ENCODE data around the gene TNFRSF12A. TPM values are rescaled to one million over a fixed set of nuclear protein-coding genes. Genes with fewer than 3 reads are reported as not detected.
A peak's percentile ranks its signal among the peaks of the same experiment; 100 is the strongest.

TNFRSF12A gene
- total RNA-seq, 1 experiment from 2014 or later, result 171 TPM

DNA sequence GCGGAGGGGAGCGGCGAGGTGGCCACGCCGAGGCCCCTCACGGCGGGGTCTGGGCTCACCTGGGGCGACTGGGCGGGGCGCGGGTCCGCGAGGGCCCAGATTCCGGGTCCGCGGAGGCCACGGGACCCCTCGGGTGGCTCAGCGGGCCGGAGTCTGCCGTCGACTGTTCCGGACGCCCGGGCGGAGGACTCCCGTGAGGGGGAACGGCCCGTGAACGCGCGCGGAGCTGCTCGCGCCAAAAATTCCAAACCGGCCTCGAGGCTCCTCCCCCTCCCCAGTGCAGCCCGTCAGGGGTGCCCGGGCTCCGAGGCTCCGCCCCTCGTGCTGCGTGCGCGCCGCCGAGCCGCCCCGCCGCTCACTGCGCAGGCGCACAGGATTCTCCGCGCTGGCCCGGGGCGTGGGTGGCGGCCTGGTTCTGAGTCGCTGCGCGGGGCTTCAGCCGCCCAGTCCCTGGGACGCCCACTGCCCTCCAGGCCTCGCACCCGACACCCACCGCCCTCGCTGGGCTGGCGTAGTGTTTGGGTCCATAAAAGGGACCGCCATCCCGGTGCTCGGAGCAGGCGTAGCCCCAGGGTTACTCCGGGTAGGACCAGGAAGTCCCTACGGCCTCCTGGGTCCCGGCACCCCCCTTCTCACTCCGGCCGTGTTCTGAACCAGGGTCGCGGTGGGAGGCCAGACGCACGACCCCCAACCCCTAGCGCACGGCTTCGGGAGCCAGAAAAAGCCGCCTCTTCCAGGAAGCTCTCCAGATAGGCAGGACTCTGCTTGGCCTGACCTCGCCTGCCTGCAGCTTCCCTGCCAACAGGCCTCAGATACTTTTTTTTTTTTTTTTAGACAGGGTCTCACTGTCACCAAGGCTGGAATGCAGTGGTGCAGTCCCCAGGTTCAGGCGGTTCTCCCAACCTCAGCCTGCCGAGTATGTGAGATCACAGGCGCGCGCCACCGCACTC, 39.7 kb upstream of the TNFRSF12A start, which contains the start of gene PKMYT1:
Gene PKMYT1 (minus strand): TSS at position 220 of the 950 bp plus-strand sequence. CDS start 789 bp downstream, outside the sequence.
- Histone ChIP-seq H3K27me3 (ENCODE audit: control insufficient read depth, insufficient read depth, low read length) (no peaks in the 10 kb centered on the region), H3K4me3 (ENCODE audit: insufficient read depth, low read depth, low read length) (peak within 1 kb of the TSS; percentile 94), H3K36me3 (replicated peaks; ENCODE audit: control insufficient read depth, insufficient read depth, low read length) (peaks cover 16% of the 10 kb centered on the region)
- DNase-seq, result peak; percentile 100

DNA sequence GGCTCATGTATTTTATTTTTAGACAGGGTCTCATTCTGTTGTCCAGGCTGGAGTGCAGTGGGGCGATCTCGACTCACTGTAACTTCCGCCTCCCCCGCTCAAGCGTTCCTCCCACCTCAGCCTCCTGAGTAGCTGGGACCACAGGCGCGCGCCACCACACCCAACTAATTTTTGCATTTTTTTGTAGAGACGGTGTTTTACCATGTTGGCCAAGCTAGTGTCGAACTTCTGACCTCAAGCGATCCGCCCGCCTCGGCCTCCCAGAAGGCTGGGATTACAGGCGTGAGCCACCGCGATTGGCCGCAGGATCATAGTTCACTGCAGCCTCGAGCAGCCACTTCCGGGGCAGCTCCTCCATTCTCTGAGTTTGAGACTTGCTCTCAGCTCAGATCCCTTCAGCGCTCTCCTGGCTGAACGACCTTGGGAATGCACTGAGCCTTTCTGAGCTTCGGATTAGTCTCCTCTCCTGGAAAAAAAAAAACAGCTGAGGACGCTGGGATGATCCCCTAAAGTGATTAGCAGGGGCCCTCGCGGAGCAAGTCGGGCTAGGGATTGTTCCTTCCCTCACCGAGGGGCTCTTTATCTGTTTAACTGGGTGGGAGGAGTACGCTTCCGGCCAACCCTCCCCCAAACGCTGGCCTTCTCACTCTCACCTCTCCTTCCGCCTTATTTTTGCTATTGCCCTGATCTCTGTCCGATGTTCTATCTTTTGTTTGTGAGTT, 38.8 kb upstream of the TNFRSF12A start:
- no peaks in the 10 kb centered on the region for H3K27me3 ChIP-seq (ENCODE audit: control insufficient read depth, insufficient read depth, low read length)
- peak; percentile 86 for DNase-seq
- H3K4me3 ChIP-seq (ENCODE audit: insufficient read depth, low read depth, low read length), result peak overlapping the region; percentile 94
- H3K36me3 ChIP-seq (replicated peaks; ENCODE audit: control insufficient read depth, insufficient read depth, low read length), result peaks cover 12% of the 10 kb centered on the region

DNA sequence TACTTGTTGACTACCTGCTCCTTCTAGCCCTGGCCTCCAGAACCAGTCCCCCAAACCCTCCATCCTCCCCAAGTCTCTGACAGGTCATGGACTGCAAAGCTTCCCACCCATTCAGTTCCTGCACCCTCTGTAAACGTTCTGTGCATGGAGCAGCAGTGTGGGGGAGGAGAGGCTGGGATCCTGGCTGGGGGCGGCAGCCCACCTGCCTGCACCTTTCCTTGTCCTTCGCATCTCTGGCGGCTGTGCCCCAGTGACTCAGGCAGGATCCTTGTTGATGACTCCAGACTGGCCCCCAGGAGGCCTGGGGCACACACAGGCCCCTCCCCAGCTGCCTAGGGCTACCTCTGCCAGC, 38.3 kb upstream of the TNFRSF12A start:
- DNase-seq, result peak; percentile 81
- no peaks in the 10 kb centered on the region for H3K27me3 ChIP-seq (ENCODE audit: control insufficient read depth, insufficient read depth, low read length)
- H3K36me3 ChIP-seq (replicated peaks; ENCODE audit: control insufficient read depth, insufficient read depth, low read length), result peaks cover 9% of the 10 kb centered on the region
- peak overlapping the region; percentile 4 for H3K4me3 ChIP-seq (ENCODE audit: insufficient read depth, low read depth, low read length)

DNA sequence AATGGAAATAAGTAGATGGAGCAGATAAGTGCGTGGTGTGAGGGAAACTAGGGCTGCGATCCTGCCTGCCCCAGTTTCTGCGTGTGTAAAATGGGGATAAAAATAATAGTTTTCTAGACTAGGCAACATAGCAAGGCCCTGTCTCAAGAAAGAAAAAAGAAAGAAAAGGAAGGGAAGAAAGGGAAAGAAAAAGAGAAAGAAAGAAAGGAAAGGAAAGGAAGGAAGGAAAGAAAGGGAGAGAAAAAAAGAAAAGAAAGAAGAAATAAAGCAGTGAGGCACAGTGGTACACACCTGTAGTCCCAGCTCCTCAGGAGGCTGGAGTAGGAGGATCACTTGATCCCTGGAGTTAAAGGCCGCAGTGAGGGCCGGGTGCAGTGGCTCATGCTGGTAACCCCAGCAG, 37.8 kb upstream of the TNFRSF12A start:
- Histone ChIP-seq H3K36me3 (replicated peaks; ENCODE audit: control insufficient read depth, insufficient read depth, low read length) (peaks cover 6% of the 10 kb centered on the region), H3K27me3 (ENCODE audit: control insufficient read depth, insufficient read depth, low read length) (no peaks in the 10 kb centered on the region), H3K4me3 (ENCODE audit: insufficient read depth, low read depth, low read length) (no peak overlapping the region)
- DNase-seq, result no peak

DNA sequence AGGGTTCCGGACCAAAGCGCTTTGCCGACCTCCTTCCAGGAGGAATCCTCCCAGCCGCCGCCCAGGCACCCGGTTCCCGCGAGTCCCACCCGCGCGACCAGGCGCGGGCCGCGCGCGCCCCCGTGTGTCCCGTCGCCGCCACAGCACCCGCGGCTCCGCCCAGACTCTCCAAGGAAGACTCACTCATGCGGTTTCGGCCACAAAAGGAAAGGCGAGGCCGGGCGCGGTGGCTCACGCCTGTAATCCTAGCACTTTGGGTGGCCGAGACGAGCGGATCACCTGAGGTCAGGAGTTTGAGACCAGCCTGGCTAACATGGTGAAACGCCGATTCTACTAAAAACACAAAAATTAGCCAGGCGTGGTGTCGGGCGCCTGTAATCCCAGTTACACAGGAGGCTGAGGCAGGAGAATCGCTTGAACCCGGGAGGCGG, 36.4 kb upstream of the TNFRSF12A start:
- Histone ChIP-seq H3K27me3 (ENCODE audit: control insufficient read depth, insufficient read depth, low read length) (no peaks in the 10 kb centered on the region), H3K36me3 (replicated peaks; ENCODE audit: control insufficient read depth, insufficient read depth, low read length) (peaks cover 1% of the 10 kb centered on the region; the same call in 1 of the 2 replicates), H3K4me3 (ENCODE audit: insufficient read depth, low read depth, low read length) (no peak overlapping the region)
- peak; percentile 98 for DNase-seq

DNA sequence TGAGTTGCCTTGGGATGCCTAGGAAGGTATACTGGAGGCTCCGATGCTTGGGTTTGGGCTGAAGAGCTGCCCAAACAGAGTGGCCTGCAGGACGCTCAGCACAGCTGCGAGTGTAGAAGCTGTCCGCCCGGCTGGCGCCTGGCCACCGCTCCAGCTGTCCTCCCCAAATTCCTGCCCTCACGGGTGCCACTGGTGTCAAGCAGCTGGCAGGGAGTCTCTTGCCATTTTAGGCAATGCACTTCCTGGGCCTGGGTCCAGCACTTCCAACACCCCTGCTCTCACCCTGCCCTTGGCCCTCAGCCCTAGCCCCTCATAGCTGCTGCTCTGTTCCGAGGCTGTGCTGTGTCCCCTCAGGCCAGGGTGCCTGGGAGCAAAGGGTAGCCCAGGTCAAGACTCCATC, 34.7 kb upstream of the TNFRSF12A start:
- no peaks in the 10 kb centered on the region; the same call in 1 of the 2 replicates for H3K27me3 ChIP-seq (ENCODE audit: control insufficient read depth, insufficient read depth, low read length)
- no peak overlapping the region for H3K4me3 ChIP-seq (ENCODE audit: insufficient read depth, low read depth, low read length)
- no peaks in the 10 kb centered on the region for H3K36me3 ChIP-seq (replicated peaks; ENCODE audit: control insufficient read depth, insufficient read depth, low read length)
- DNase-seq, result no peak

DNA sequence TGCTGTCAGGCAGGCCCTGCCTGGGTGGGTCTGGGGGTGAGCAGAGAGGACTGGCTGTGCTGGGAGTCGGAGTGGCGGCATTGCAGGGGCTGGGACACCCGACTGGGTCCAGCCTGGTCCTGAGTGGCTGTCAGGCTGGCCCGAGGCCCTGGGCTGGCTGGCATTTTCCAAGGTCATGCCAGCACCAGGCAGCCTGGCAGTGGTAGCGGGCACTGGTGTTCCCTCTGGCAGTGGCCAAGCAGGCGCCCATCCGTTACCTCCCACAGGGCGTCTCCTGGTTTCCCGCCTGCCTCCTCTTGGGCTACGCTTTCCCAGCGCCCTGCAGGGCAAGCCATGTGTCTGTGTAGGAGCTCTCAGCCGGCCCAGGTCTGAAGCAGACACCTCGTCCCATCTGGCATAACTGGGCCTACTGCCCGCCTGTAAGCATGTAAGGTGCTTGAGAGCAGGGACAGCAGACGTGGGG, 34.2 kb upstream of the TNFRSF12A start:
- no peaks in the 10 kb centered on the region; the same call in 1 of the 2 replicates for H3K27me3 ChIP-seq (ENCODE audit: control insufficient read depth, insufficient read depth, low read length)
- no peaks in the 10 kb centered on the region for H3K36me3 ChIP-seq (replicated peaks; ENCODE audit: control insufficient read depth, insufficient read depth, low read length)
- DNase-seq, result no peak
- H3K4me3 ChIP-seq (ENCODE audit: insufficient read depth, low read depth, low read length), result no peak overlapping the region

DNA sequence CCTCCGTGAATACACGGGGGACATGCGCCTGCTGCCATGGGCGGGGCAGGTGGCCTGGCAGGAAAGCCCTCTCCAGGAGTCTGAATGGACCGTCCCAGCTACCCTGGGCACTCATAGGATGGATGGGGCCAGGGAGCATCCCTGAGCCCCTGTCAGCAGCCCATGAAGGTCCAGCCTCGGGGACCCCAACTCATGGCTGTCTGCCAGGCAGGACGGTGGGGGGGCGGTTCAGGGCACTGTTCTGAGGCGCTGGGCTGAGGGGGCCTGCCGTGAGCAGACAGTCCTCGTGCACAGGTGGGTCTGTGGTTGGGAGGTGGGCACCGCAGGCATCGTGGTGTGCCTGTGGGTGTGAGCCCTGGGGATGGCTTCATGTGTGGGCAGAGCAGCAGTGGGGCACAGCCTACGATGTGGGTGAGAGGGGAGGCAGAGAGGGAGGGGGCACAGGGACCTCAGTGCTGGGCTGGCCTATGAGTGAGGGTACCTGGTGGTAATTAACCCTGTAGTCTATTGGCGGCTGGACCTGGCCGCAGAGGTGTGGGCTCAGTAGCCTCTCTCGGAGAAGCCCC, 33.5 kb upstream of the TNFRSF12A start:
- H3K4me3 ChIP-seq (ENCODE audit: insufficient read depth, low read depth, low read length), result no peak overlapping the region
- no peak for DNase-seq
- no peaks in the 10 kb centered on the region; the same call in 1 of the 2 replicates for H3K27me3 ChIP-seq (ENCODE audit: control insufficient read depth, insufficient read depth, low read length)
- no peaks in the 10 kb centered on the region for H3K36me3 ChIP-seq (replicated peaks; ENCODE audit: control insufficient read depth, insufficient read depth, low read length)

DNA sequence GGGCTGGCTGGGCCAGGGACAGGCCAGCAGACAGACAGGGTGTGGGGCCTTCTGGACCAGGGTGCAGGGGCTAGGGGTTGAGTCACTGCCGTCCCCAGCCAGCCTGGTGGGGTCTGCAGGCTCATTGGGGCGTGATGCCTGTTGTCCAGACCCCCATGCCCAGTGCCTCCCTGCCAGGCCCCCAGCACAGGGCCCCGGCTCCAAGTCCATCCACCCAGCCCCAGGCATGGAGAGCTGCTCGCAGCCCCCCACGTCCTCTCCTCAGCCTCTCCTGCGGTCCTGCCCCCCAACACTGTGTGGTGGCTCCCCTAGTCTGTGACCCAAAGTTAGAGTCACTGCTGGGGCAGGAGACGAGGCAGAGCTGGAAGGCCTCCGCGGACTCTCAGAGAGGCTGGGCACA, 32.9 kb upstream of the TNFRSF12A start:
- H3K4me3 ChIP-seq (ENCODE audit: insufficient read depth, low read depth, low read length), result no peak overlapping the region
- DNase-seq, result no peak
- H3K27me3 ChIP-seq (ENCODE audit: control insufficient read depth, insufficient read depth, low read length), result no peaks in the 10 kb centered on the region; the same call in 1 of the 2 replicates
- H3K36me3 ChIP-seq (replicated peaks; ENCODE audit: control insufficient read depth, insufficient read depth, low read length), result no peaks in the 10 kb centered on the region

DNA sequence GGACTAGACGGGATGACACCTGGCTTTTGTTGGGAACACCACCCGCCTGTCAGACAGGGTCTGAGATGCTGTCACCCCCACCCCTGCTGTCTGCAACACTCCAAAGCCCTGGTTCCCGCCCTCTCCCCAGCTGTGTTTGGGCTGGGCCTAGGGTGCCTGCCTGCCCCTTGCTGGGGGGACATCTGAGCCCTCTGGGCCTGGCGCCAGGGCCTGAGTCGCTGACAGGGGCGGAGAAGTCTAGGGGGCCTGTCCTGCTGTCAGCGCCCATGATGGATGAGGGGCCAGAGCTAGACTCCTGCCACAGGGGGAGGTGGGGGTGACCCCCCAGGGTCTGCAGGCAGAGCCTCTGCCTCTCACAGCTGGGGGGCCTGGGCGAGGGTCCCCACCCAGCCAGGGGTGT, 32.3 kb upstream of the TNFRSF12A start:
- no peak for DNase-seq
- Histone ChIP-seq H3K4me3 (ENCODE audit: insufficient read depth, low read depth, low read length) (no peak overlapping the region), H3K27me3 (ENCODE audit: control insufficient read depth, insufficient read depth, low read length) (no peaks in the 10 kb centered on the region; the same call in 1 of the 2 replicates), H3K36me3 (replicated peaks; ENCODE audit: control insufficient read depth, insufficient read depth, low read length) (no peaks in the 10 kb centered on the region)

DNA sequence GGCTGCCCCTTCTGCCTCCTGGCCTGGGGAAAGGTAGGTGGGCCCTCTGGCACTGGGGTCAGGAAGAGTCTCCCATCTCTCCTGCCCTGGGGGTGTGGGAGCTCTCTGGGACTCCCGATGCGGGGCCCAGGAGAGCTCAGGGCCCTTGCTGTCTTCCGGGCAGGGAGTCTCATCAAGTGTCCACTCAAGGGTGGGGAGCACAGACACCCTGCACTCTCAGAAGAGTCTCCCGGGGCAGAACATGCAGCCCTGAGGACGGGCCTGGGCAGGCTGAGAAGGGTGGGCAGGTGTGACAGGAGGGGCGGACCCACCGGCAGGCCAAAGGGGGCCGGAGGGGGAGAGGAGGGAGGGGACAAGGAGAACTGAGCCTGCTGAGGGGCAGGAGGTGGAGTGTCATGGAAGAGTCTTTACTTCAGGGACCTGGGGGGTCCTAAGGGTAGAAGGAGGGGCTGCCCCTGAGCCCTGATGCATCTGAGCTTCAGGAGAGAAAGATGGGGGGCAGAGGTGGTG, 31.5 kb upstream of the TNFRSF12A start:
- DNase-seq, result peak; percentile 76
- H3K36me3 ChIP-seq (replicated peaks; ENCODE audit: control insufficient read depth, insufficient read depth, low read length), result no peaks in the 10 kb centered on the region
- H3K27me3 ChIP-seq (ENCODE audit: control insufficient read depth, insufficient read depth, low read length), result no peaks in the 10 kb centered on the region; the same call in 1 of the 2 replicates
- H3K4me3 ChIP-seq (ENCODE audit: insufficient read depth, low read depth, low read length), result no peak overlapping the region

DNA sequence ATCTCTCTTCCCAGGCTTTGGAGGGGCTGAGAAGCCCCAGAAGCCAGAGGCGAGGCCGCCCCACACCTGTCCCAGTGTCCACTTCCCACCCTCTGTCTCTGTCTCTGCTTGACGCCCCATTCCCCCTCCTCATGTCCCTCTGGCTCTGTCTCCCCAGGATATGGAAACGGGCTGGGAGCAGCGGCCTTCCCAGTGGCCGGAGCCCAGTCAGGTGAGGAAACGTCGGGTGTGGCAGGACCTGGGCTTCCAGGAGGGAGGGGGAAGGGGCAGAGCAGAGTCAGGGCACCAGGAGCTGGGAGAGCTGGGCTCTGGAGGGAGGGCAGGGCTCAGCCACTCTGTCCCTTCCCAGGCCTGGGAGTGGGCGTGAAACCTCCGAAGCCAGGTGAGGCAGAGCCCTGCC, 29.3 kb upstream of the TNFRSF12A start:
- no peaks in the 10 kb centered on the region; the same call in 1 of the 2 replicates for H3K27me3 ChIP-seq (ENCODE audit: control insufficient read depth, insufficient read depth, low read length)
- DNase-seq, result peak; percentile 76
- H3K4me3 ChIP-seq (ENCODE audit: insufficient read depth, low read depth, low read length), result no peak overlapping the region
- H3K36me3 ChIP-seq (replicated peaks; ENCODE audit: control insufficient read depth, insufficient read depth, low read length), result no peaks in the 10 kb centered on the region

DNA sequence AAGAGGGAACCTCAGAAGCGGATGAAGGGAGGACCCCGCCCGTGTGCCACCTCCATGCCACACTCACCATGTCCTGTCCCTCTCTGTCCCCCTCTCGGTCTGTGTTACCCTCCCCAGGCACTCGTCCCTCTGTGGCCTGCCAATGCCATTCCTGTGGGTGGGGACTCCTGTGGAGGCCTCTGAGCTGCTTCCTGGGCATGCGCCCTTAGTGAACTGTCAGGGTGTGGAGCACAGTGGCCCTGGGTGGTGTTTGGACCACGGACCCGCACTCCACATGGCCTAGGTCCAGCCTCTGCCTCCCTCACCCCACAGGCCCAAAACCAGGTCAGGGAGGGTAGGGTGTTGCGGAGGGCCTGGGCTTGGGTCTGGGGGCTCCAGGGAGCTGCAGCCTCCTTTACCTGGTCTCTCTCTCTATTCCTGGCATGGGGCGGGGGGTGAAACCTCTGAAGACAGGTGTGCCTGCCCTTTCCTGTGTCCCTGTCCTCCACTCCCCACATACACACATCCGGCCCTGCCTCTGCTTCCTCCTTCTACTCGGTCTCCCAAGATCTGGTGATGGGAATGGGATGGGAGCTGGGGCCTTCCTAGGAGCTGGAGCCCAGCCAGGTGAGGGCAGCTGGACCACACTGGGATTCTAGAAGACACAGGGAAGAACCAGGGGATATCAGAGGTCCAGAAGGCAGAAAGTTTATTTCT, 28.5 kb upstream of the TNFRSF12A start:
- H3K36me3 ChIP-seq (replicated peaks; ENCODE audit: control insufficient read depth, insufficient read depth, low read length), result no peaks in the 10 kb centered on the region
- H3K4me3 ChIP-seq (ENCODE audit: insufficient read depth, low read depth, low read length), result no peak overlapping the region
- no peak for DNase-seq
- H3K27me3 ChIP-seq (ENCODE audit: control insufficient read depth, insufficient read depth, low read length), result no peaks in the 10 kb centered on the region; the same call in 1 of the 2 replicates

All from H7 (cell line).